ENCODE data around the gene PRRT4.

- TF ChIP-seq REST (IDR thresholded peaks at IDR 0.05; ENCODE audit: unreplicated experiment) (no peak), CTCF (conservative IDR thresholded peaks at IDR 0.05; ENCODE audit: low read depth in 2 of 2) (no peak), JUNB (IDR thresholded peaks at IDR 0.05; ENCODE audit: unreplicated experiment) (no peak)
Measured at GRCh38 chr7:128307061-128307460, 54.4 kb downstream of the PRRT4 start.
